ENCODE data around the gene SYT8. TPM values are rescaled to one million over a fixed set of nuclear protein-coding genes. Genes with fewer than 3 reads are reported as not detected.

The SYT8 gene
- total and polyA plus RNA-seq, 2 of the 8 experiments (the other 6 are each of a cell fraction or from before 2014, with no cell fraction given) = not detected

GRCh38 chr11:1791912-1792311, 42.9 kb upstream of the SYT8 start (continued):
- TF ChIP-seq RAD21 (IDR thresholded peaks at IDR 0.05 in 1 of 2, conservative IDR thresholded peaks at IDR 0.05 in 1 of 2; ENCODE audit: low read depth in 2 of 2, low read length in 2 of 2) (no peak), SIRT6 (IDR thresholded peaks at IDR 0.05; ENCODE audit: low read length) (no peak)
